ENCODE results near the gene RAD21L1. TPM values are rescaled to one million over a fixed set of nuclear protein-coding genes. Genes with fewer than 3 reads are reported as not detected.
"Not testable (repeated sequence)": the region's sequence is repeated elsewhere in the genome, so short reads cannot be mapped to it uniquely, and the experiment has no call there.

Gene RAD21L1
- total RNA-seq, 1 donor from 2014 or later, result 1.1 TPM

GRCh38 chr20:1242099-1242498 lies 16.3 kb downstream of the RAD21L1 start:
- no peaks in the 10 kb centered on the region for H3K9me3 Mint-ChIP-seq (ENCODE audit: unreplicated experiment)
- no peak for DNase-seq (ENCODE audit: low spot score)
- peaks cover 30% of the 10 kb centered on the region for H3K4me1 Mint-ChIP-seq (ENCODE audit: unreplicated experiment)
- peak overlapping the region; percentile 78 for H3K27ac Mint-ChIP-seq (ENCODE audit: unreplicated experiment)
- H3K4me3 Mint-ChIP-seq (ENCODE audit: unreplicated experiment), result no peak overlapping the region
- TF ChIP-seq, protein P1, sequence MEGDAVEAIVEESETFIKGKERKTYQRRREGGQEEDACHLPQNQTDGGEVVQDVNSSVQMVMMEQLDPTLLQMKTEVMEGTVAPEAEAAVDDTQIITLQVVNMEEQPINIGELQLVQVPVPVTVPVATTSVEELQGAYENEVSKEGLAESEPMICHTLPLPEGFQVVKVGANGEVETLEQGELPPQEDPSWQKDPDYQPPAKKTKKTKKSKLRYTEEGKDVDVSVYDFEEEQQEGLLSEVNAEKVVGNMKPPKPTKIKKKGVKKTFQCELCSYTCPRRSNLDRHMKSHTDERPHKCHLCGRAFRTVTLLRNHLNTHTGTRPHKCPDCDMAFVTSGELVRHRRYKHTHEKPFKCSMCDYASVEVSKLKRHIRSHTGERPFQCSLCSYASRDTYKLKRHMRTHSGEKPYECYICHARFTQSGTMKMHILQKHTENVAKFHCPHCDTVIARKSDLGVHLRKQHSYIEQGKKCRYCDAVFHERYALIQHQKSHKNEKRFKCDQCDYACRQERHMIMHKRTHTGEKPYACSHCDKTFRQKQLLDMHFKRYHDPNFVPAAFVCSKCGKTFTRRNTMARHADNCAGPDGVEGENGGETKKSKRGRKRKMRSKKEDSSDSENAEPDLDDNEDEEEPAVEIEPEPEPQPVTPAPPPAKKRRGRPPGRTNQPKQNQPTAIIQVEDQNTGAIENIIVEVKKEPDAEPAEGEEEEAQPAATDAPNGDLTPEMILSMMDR (IDR thresholded peaks at IDR 0.05; ENCODE audit: unreplicated experiment), result no peak
- peaks cover 3% of the 10 kb centered on the region for H3K27me3 Mint-ChIP-seq (ENCODE audit: unreplicated experiment)
- no peaks in the 10 kb centered on the region for H3K36me3 Mint-ChIP-seq (ENCODE audit: low read depth, unreplicated experiment)

- Mint-ChIP-seq H3K4me1 (ENCODE audit: unreplicated experiment) (peaks cover 30% of the 10 kb centered on the region), H3K27ac (ENCODE audit: unreplicated experiment) (no peak overlapping the region), H3K36me3 (ENCODE audit: low read depth, unreplicated experiment) (no peaks in the 10 kb centered on the region), H3K9me3 (ENCODE audit: unreplicated experiment) (no peaks in the 10 kb centered on the region), H3K27me3 (ENCODE audit: unreplicated experiment) (peaks cover 3% of the 10 kb centered on the region), H3K4me3 (ENCODE audit: unreplicated experiment) (no peak overlapping the region)
- no peak for DNase-seq (ENCODE audit: low spot score)
- TF ChIP-seq, protein P1 (IDR thresholded peaks at IDR 0.05; ENCODE audit: unreplicated experiment), result no peak
Measured at GRCh38 chr20:1242530-1242929, 16.7 kb downstream of the RAD21L1 start.

DNA sequence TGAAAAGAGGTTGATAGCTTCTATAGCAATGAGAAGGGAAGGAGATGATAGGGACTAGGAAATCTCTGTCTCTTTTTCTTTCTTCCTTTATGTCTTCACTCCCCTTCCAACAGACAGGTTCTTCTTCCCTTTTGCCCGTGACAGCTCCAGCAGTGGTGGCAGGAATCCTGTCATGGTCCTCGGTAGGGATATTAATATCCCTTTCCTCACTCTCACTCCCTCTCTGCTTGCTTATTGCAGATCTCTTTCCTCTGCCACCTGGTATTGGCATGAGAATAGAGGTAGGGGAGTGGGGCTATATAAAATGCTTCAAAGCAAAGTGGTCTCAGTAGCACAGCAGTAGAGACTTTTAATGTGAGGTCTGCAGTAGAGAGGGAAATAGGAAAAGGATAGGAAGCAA lies 19.7 kb downstream of the RAD21L1 start:
- Mint-ChIP-seq H3K36me3 (ENCODE audit: low read depth, unreplicated experiment) (no peaks in the 10 kb centered on the region), H3K27ac (ENCODE audit: unreplicated experiment) (peak overlapping the region; percentile 82), H3K27me3 (ENCODE audit: unreplicated experiment) (no peaks in the 10 kb centered on the region), H3K4me3 (ENCODE audit: unreplicated experiment) (no peak overlapping the region), H3K4me1 (ENCODE audit: unreplicated experiment) (peaks cover 27% of the 10 kb centered on the region), H3K9me3 (ENCODE audit: unreplicated experiment) (no peaks in the 10 kb centered on the region)
- TF ChIP-seq, protein P1 (IDR thresholded peaks at IDR 0.05; ENCODE audit: unreplicated experiment), result no peak
- DNase-seq (ENCODE audit: low spot score), result no peak

DNA sequence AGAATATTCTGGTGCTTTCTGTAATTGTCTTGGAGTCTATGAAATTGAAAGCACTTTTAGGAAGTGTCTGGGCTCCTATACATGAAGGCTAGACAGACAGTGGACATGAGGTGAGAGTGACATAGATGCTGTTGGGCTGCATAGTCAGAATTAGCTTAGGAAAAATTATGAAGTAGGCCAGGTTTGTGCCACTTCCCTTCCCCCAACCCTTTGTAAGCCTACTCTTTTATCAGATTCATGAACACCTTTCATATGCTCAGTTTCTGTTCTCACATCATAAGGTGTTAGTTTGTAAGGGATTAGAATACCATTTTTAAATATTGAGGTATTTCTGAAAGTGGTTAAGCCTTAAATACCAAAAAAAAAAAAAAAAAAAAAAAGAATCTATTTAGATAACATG lies 21.8 kb downstream of the RAD21L1 start:
- no peaks in the 10 kb centered on the region for H3K27me3 Mint-ChIP-seq (ENCODE audit: unreplicated experiment)
- H3K4me3 Mint-ChIP-seq (ENCODE audit: unreplicated experiment), result no peak overlapping the region
- TF ChIP-seq, protein P1 (IDR thresholded peaks at IDR 0.05; ENCODE audit: unreplicated experiment), result no peak
- H3K36me3 Mint-ChIP-seq (ENCODE audit: low read depth, unreplicated experiment), result peaks cover 2% of the 10 kb centered on the region
- no peak overlapping the region for H3K27ac Mint-ChIP-seq (ENCODE audit: unreplicated experiment)
- H3K9me3 Mint-ChIP-seq (ENCODE audit: unreplicated experiment), result peaks cover 3% of the 10 kb centered on the region
- DNase-seq (ENCODE audit: low spot score), result no peak
- H3K4me1 Mint-ChIP-seq (ENCODE audit: unreplicated experiment), result peaks cover 14% of the 10 kb centered on the region

DNA sequence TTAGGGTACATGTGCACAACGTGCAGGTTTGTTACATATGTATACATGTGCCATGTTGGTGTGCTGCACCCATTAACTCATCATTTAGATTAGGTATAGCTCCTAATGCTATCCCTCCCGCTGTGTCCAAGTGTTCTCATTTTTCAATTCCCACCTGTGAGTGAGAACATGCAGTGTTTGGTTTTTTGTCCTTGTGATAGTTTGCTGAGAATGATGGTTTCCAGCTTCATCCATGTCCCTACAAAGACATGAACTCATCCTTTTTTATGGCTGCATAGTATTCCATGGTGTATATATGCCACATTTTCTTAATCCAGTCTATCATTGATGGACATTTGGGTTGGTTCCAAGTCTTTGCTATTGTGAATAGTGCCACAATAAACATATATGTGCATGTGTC lies 24.4 kb downstream of the RAD21L1 start:
- not testable (repeated sequence) for H3K9me3 Mint-ChIP-seq (ENCODE audit: unreplicated experiment); H3K27ac Mint-ChIP-seq (ENCODE audit: unreplicated experiment); H3K27me3 Mint-ChIP-seq (ENCODE audit: unreplicated experiment); H3K4me1 Mint-ChIP-seq (ENCODE audit: unreplicated experiment); H3K36me3 Mint-ChIP-seq (ENCODE audit: low read depth, unreplicated experiment); H3K4me3 Mint-ChIP-seq (ENCODE audit: unreplicated experiment); DNase-seq (ENCODE audit: low spot score)

DNA sequence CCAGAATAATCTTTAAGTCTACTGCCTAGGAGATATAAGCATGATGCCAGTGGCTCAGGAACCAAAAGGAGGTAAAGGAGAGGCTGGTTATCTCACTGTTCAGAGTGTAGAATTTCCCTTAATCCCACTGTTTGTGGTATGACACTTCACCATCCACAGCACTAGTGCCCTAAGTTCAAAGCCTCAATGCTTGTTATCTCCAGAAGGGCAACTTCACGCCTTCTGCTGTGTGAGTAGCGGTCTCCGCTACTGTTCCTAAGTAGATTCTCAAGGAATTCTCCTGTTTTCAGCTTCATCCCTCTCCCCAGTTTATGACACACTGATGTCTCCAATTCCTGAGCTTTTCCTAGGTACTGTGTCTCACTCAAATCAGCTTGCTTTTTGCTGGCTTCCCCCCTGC lies 26.6 kb downstream of the RAD21L1 start:
- Mint-ChIP-seq H3K27ac (ENCODE audit: unreplicated experiment) (no peak overlapping the region), H3K9me3 (ENCODE audit: unreplicated experiment) (peaks cover 3% of the 10 kb centered on the region), H3K4me1 (ENCODE audit: unreplicated experiment) (peaks cover 4% of the 10 kb centered on the region), H3K36me3 (ENCODE audit: low read depth, unreplicated experiment) (peaks cover 3% of the 10 kb centered on the region), H3K27me3 (ENCODE audit: unreplicated experiment) (no peaks in the 10 kb centered on the region), H3K4me3 (ENCODE audit: unreplicated experiment) (no peak overlapping the region)
- TF ChIP-seq, protein P1 (IDR thresholded peaks at IDR 0.05; ENCODE audit: unreplicated experiment), result no peak
- no peak for DNase-seq (ENCODE audit: low spot score)

All from endothelial cell (in vitro differentiated cells).